Measurements from ENCODE around the gene IDE. TPM values are rescaled to one million over a fixed set of nuclear protein-coding genes. Genes with fewer than 3 reads are reported as not detected.

The IDE gene
- polyA plus RNA-seq, 3 donors = 10.7 to 21.8 (median 15.6) TPM

GRCh38 chr10:92542458-92542857 is 31.4 kb downstream of the IDE start:
- Mint-ChIP-seq H3K4me3 (no peak overlapping the region), H3K36me3 (peaks cover 16 to 33% of the 10 kb centered on the region in 2 donors), H3K27me3 (ENCODE audit: low read depth in 3 of 3) (no peaks in the 10 kb centered on the region), H3K9me3 (no peaks in the 10 kb centered on the region), H3K4me1 (peaks cover 24% of the 10 kb centered on the region), H3K27ac (peak overlapping the region in 1 of 7 donors; percentile 64)
- no peaks in the 10 kb centered on the region for H3K27me3 ChIP-seq (ENCODE audit: control insufficient read depth in 2 of 2, insufficient read depth in 2 of 2, low read length in 2 of 2)
- no peak overlapping the region for H3K9ac ChIP-seq (ENCODE audit: insufficient read depth, low read length, poor library complexity, severe bottlenecking)
- no peak for DNase-seq
- H3K4me1 ChIP-seq (ENCODE audit: control insufficient read depth in 1 of 2, insufficient read depth in 2 of 2, low read length in 2 of 2) = peaks cover 16% of the 10 kb centered on the region in 2 donors
- H3K4me2 ChIP-seq (replicated peaks; ENCODE audit: extremely low read depth, low read length, poor library complexity, severe bottlenecking) = no peak overlapping the region
- H3K36me3 ChIP-seq (replicated peaks in 1 of 2; ENCODE audit: control insufficient read depth in 1 of 2, insufficient read depth in 2 of 2, low read length in 2 of 2) = peaks cover under 1 to 12% of the 10 kb centered on the region in 2 donors
- no peak for TF ChIP-seq CTCF (IDR thresholded peaks at IDR 0.05)
- no peak overlapping the region for H3K27ac ChIP-seq (ENCODE audit: low read depth in 1 of 2, low read length in 2 of 2)
- 100% methylated on average over 3 of the region's 5 CpGs for WGBS (ENCODE audit: insufficient coverage)
- H2AFZ ChIP-seq (ENCODE audit: insufficient read depth, low read depth, low read length, poor library complexity, severe bottlenecking) = no peak overlapping the region
- H3K9me3 ChIP-seq (replicated peaks in 1 of 2; ENCODE audit: control insufficient read depth in 1 of 2, insufficient read depth in 1 of 2, low read length in 2 of 2) = no peaks in the 10 kb centered on the region
- intact Hi-C loops (cut with micrococcal nuclease) = no loop called here
- no peak overlapping the region for H3K4me3 ChIP-seq (replicated peaks in 1 of 3; ENCODE audit: low read depth in 2 of 3, low read length in 3 of 3)
- peaks cover 32% of the 10 kb centered on the region for H4K20me1 ChIP-seq (ENCODE audit: insufficient read depth, low read length)
- H3K79me2 ChIP-seq (ENCODE audit: insufficient read depth, low read length) = peaks cover 40% of the 10 kb centered on the region

- H3K4me1 Mint-ChIP-seq = peaks cover 24% of the 10 kb centered on the region
- peaks cover 40% of the 10 kb centered on the region for H3K79me2 ChIP-seq (ENCODE audit: insufficient read depth, low read length)
- H3K27me3 ChIP-seq (ENCODE audit: control insufficient read depth in 2 of 2, insufficient read depth in 2 of 2, low read length in 2 of 2) = no peaks in the 10 kb centered on the region
- no peak for DNase-seq
- no peak for TF ChIP-seq CTCF (IDR thresholded peaks at IDR 0.05)
- no peak overlapping the region for H3K4me3 Mint-ChIP-seq
- H4K20me1 ChIP-seq (ENCODE audit: insufficient read depth, low read length) = peaks cover 32% of the 10 kb centered on the region
- H3K27me3 Mint-ChIP-seq (ENCODE audit: low read depth in 3 of 3) = no peaks in the 10 kb centered on the region
- no peaks in the 10 kb centered on the region for H3K9me3 ChIP-seq (replicated peaks in 1 of 2; ENCODE audit: control insufficient read depth in 1 of 2, insufficient read depth in 1 of 2, low read length in 2 of 2)
- peaks cover 17 to 31% of the 10 kb centered on the region in 2 donors for H3K36me3 Mint-ChIP-seq
- intact Hi-C loops (cut with micrococcal nuclease) = no loop called here
- no peak overlapping the region for H3K4me2 ChIP-seq (replicated peaks; ENCODE audit: extremely low read depth, low read length, poor library complexity, severe bottlenecking)
- H2AFZ ChIP-seq (ENCODE audit: insufficient read depth, low read depth, low read length, poor library complexity, severe bottlenecking) = no peak overlapping the region
- H3K4me3 ChIP-seq (replicated peaks in 1 of 3; ENCODE audit: low read depth in 2 of 3, low read length in 3 of 3) = no peak overlapping the region
- H3K9me3 Mint-ChIP-seq = no peaks in the 10 kb centered on the region
- no peak overlapping the region for H3K9ac ChIP-seq (ENCODE audit: insufficient read depth, low read length, poor library complexity, severe bottlenecking)
- H3K27ac Mint-ChIP-seq = peak overlapping the region in 1 of 7 donors; percentile 63
- H3K36me3 ChIP-seq (replicated peaks in 1 of 2; ENCODE audit: control insufficient read depth in 1 of 2, insufficient read depth in 2 of 2, low read length in 2 of 2) = peaks cover 0 to 14% of the 10 kb centered on the region in 2 donors
- H3K4me1 ChIP-seq (ENCODE audit: control insufficient read depth in 1 of 2, insufficient read depth in 2 of 2, low read length in 2 of 2) = peaks cover 16% of the 10 kb centered on the region in 2 donors
- H3K27ac ChIP-seq (ENCODE audit: low read depth in 1 of 2, low read length in 2 of 2) = no peak overlapping the region
Measured at GRCh38 chr10:92541583-92541982, 32.3 kb downstream of the IDE start.

All from CD14-positive monocyte (primary cell).